AG10803 (cell line): Measurements from ENCODE around the gene TTLL5.
"Not testable (repeated sequence)": the region's sequence is repeated elsewhere in the genome, so short reads cannot be mapped to it uniquely, and the experiment has no call there.

Experiments
- DNase-seq: peaks from one replicate; pipeline ENCODE4 v3.0.0; 2010; ENCODE audit warnings: low read depth
- H3K4me3 ChIP-seq: 2 replicates; pipeline ENCODE4 v1.5.1; 2011; ENCODE audit warnings: mild to moderate bottlenecking, low read length, control low read depth
- TF ChIP-seq, protein P1 (sequence below): conservative IDR thresholded peaks from 2 replicates; pipeline ENCODE4 v1.5.1; 2011; ENCODE audit warnings: mild to moderate bottlenecking, low read length, control low read depth, inconsistent platforms

TTLL5 gene

GRCh38 chr14:75837151-75837787, 176.2 kb downstream of the TTLL5 start:
- no peak overlapping the region for H3K4me3 ChIP-seq
- DNase-seq = no peak
- TF ChIP-seq, protein P1, sequence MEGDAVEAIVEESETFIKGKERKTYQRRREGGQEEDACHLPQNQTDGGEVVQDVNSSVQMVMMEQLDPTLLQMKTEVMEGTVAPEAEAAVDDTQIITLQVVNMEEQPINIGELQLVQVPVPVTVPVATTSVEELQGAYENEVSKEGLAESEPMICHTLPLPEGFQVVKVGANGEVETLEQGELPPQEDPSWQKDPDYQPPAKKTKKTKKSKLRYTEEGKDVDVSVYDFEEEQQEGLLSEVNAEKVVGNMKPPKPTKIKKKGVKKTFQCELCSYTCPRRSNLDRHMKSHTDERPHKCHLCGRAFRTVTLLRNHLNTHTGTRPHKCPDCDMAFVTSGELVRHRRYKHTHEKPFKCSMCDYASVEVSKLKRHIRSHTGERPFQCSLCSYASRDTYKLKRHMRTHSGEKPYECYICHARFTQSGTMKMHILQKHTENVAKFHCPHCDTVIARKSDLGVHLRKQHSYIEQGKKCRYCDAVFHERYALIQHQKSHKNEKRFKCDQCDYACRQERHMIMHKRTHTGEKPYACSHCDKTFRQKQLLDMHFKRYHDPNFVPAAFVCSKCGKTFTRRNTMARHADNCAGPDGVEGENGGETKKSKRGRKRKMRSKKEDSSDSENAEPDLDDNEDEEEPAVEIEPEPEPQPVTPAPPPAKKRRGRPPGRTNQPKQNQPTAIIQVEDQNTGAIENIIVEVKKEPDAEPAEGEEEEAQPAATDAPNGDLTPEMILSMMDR = no peak

GRCh38 chr14:75840911-75841310, 179.9 kb downstream of the TTLL5 start:
- no peak overlapping the region for H3K4me3 ChIP-seq
- TF ChIP-seq, protein P1 = no peak
- DNase-seq = no peak

- DNase-seq = no peak
- TF ChIP-seq, protein P1 = no peak
- H3K4me3 ChIP-seq = no peak overlapping the region
Observed at GRCh38 chr14:75842551-75842950, 181.5 kb downstream of the TTLL5 start.

DNA sequence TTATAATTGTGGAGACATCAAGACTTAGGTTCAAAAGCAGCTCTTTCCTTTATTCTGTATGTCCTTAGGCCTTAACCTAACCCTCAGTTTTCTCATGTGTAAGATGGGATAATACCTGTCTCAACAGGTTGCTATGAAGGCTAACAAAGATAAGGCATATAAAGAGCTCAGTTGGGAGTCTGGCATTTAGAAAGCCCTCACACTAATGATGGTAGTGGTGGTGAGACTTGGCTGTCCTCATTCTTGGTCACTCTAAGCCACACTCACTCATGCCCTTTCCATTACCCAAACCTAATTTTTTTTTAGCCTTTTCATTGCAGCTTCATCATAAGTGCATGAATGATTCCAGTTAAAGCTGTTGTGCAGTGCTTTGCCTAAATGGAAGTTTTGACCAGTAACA, 183.4 kb downstream of the TTLL5 start:
- DNase-seq = no peak
- no peak overlapping the region for H3K4me3 ChIP-seq
- TF ChIP-seq, protein P1 = no peak

DNA sequence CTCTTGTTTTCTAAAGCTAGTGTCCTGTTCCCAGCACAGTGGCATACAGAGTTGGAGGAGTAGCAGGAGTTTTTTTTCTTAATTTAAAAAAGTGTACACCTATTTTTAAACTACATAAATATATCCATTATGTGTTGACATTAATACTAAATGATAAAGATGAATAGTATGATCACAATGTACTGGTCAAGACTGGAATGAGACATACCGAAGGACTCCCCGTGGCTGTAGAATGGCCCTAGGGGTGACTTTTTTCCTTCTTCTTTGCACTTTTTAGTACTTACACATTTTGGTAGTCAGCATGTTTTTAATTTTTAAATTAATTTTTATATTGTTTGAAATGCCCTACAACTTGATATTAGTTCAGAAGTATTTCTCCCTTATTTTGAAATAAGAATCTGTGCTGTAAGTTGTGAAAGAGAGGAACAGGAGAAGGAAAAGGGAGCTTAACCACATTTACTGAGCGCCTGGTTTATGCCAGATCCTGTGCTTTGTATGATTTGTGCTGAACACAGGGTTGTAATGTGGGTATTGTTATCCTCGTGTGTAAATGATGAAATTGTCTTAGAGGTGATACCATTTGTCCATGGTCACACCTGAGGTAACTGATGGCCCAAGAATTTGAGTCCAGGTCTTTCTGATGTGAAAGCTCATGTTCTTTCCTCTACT, 184.2 kb downstream of the TTLL5 start:
- DNase-seq = no peak
- TF ChIP-seq, protein P1 = no peak
- H3K4me3 ChIP-seq = no peak overlapping the region

DNA sequence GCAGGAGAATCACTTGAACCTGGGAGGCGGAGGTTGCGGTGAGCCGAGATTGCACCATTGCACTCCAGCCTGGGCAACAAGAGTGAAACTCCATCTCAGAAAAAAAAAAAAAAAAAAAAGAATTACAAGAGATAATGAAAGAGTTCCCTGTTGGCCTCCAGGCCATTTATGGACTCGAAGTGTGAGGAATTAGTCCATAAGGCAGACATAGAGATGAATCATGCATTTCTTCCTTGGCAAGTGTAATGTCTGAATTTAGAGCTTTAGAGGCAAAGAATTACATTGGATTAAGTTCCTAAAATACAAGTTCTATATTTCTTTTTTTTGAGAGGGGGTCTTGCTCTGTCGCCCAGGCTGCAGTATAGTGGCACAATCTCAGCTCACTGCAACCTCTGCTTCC, 185.6 kb downstream of the TTLL5 start:
- DNase-seq = peak; percentile 57
- not testable (repeated sequence) for H3K4me3 ChIP-seq

- TF ChIP-seq, protein P1 = no peak
- DNase-seq = no peak
- H3K4me3 ChIP-seq = no peak overlapping the region
Observed at GRCh38 chr14:75847584-75847983, 186.5 kb downstream of the TTLL5 start.
